Measurements from ENCODE around the gene ANKRD13D. TPM values are rescaled to one million over a fixed set of nuclear protein-coding genes. Genes with fewer than 3 reads are reported as not detected.
A peak's percentile ranks its signal among the peaks of the same experiment; 100 is the strongest.

ANKRD13D gene
- total and polyA plus RNA-seq, 5 donors from 2014 or later: 9.5 to 158 (median 12.7) TPM

GRCh38 chr11:67268081-67268961, 20.8 kb upstream of the ANKRD13D start:
- peaks cover 67% of the 10 kb centered on the region for H3K4me1 ChIP-seq (ENCODE audit: control insufficient read depth, insufficient read depth, low read length, poor library complexity, severe bottlenecking)
- DNase-seq (peak; percentile 44 to 86 (median 61)), ATAC-seq (ENCODE audit: low read depth in 2 of 2) (peak; percentile 39 to 40)
- H3K27ac Mint-ChIP-seq: peak overlapping the region; percentile 95 to 96 (median 96)
- no peaks in the 10 kb centered on the region for H3K27me3 ChIP-seq (ENCODE audit: control insufficient read depth, insufficient read depth, low read length)
- peaks cover 0 to 3% (median 0%) of the 10 kb centered on the region in 7 donors for H3K9me3 Mint-ChIP-seq
- peak overlapping the region; percentile 97 to 99 (median 98) for H3K4me3 Mint-ChIP-seq
- no peaks in the 10 kb centered on the region for H3K9me3 ChIP-seq (ENCODE audit: control insufficient read depth in 2 of 2, low read length in 2 of 2)
- H3K4me1 Mint-ChIP-seq: peaks cover 7 to 78% (median 47%) of the 10 kb centered on the region in 4 donors
- H3K4me3 ChIP-seq (ENCODE audit: low read depth, low read length): peak overlapping the region; percentile 91
- H3K27ac ChIP-seq (ENCODE audit: insufficient read depth, low read length, poor library complexity, severe bottlenecking): peak overlapping the region; percentile 80
- peaks cover 5% of the 10 kb centered on the region for H3K27me3 Mint-ChIP-seq
- H3K36me3 ChIP-seq (ENCODE audit: control insufficient read depth, insufficient read depth, low read length): peaks cover 9% of the 10 kb centered on the region
- H3K36me3 Mint-ChIP-seq: peaks cover 24% of the 10 kb centered on the region

GRCh38 chr11:67268962-67269268, 20.2 kb upstream of the ANKRD13D start:
- Mint-ChIP-seq H3K27me3 (peaks cover 5% of the 10 kb centered on the region), H3K4me3 (peak overlapping the region; percentile 97 to 99 (median 98)), H3K36me3 (peaks cover 24% of the 10 kb centered on the region), H3K9me3 (peaks cover 0 to 3% (median 0%) of the 10 kb centered on the region in 7 donors), H3K4me1 (peaks cover 7 to 82% (median 47%) of the 10 kb centered on the region in 4 donors), H3K27ac (peak overlapping the region; percentile 95 to 99 (median 96))
- H3K9me3 ChIP-seq (ENCODE audit: control insufficient read depth in 2 of 2, low read length in 2 of 2): no peaks in the 10 kb centered on the region
- DNase-seq: no peak
- H3K4me3 ChIP-seq (ENCODE audit: low read depth, low read length): peak overlapping the region; percentile 91
- no peaks in the 10 kb centered on the region for H3K27me3 ChIP-seq (ENCODE audit: control insufficient read depth, insufficient read depth, low read length)
- ATAC-seq (ENCODE audit: low read depth in 2 of 2): no peak
- peaks cover 9% of the 10 kb centered on the region for H3K36me3 ChIP-seq (ENCODE audit: control insufficient read depth, insufficient read depth, low read length)
- H3K27ac ChIP-seq (ENCODE audit: insufficient read depth, low read length, poor library complexity, severe bottlenecking): peak overlapping the region; percentile 80
- H3K4me1 ChIP-seq (ENCODE audit: control insufficient read depth, insufficient read depth, low read length, poor library complexity, severe bottlenecking): peaks cover 73% of the 10 kb centered on the region

GRCh38 chr11:67269401-67270255, 19.5 kb upstream of the ANKRD13D start:
- H3K4me1 Mint-ChIP-seq: peaks cover 7 to 86% (median 47%) of the 10 kb centered on the region in 4 donors
- H3K4me3 Mint-ChIP-seq: peak overlapping the region; percentile 97 to 99 (median 98)
- peaks cover 5% of the 10 kb centered on the region for H3K27me3 Mint-ChIP-seq
- peaks cover 80% of the 10 kb centered on the region for H3K4me1 ChIP-seq (ENCODE audit: control insufficient read depth, insufficient read depth, low read length, poor library complexity, severe bottlenecking)
- DNase-seq: no peak
- ATAC-seq (ENCODE audit: low read depth in 2 of 2): no peak
- H3K27ac ChIP-seq (ENCODE audit: insufficient read depth, low read length, poor library complexity, severe bottlenecking): peak overlapping the region; percentile 80
- H3K36me3 Mint-ChIP-seq: peaks cover 24% of the 10 kb centered on the region
- peaks cover 10% of the 10 kb centered on the region for H3K36me3 ChIP-seq (ENCODE audit: control insufficient read depth, insufficient read depth, low read length)
- peaks cover 0 to 3% (median 0%) of the 10 kb centered on the region in 7 donors for H3K9me3 Mint-ChIP-seq
- H3K27ac Mint-ChIP-seq: peak overlapping the region; percentile 95 to 99 (median 95)
- H3K27me3 ChIP-seq (ENCODE audit: control insufficient read depth, insufficient read depth, low read length): no peaks in the 10 kb centered on the region
- H3K9me3 ChIP-seq (ENCODE audit: control insufficient read depth in 2 of 2, low read length in 2 of 2): no peaks in the 10 kb centered on the region
- peak overlapping the region; percentile 91 for H3K4me3 ChIP-seq (ENCODE audit: low read depth, low read length)

GRCh38 chr11:67270256-67271204, 18.6 kb upstream of the ANKRD13D start:
- peaks cover 89% of the 10 kb centered on the region for H3K4me1 ChIP-seq (ENCODE audit: control insufficient read depth, insufficient read depth, low read length, poor library complexity, severe bottlenecking)
- DNase-seq: peak in 2 of 3 donors; percentile 31 to 45
- peaks cover 5% of the 10 kb centered on the region for H3K27me3 Mint-ChIP-seq
- peak overlapping the region; percentile 97 to 99 (median 98) for H3K4me3 Mint-ChIP-seq
- H3K36me3 Mint-ChIP-seq: peaks cover 25% of the 10 kb centered on the region
- peak overlapping the region; percentile 95 to 99 (median 95) for H3K27ac Mint-ChIP-seq
- H3K4me1 Mint-ChIP-seq: peaks cover 7 to 86% (median 43%) of the 10 kb centered on the region in 4 donors
- H3K9me3 ChIP-seq (ENCODE audit: control insufficient read depth in 2 of 2, low read length in 2 of 2): no peaks in the 10 kb centered on the region
- H3K36me3 ChIP-seq (ENCODE audit: control insufficient read depth, insufficient read depth, low read length): peaks cover 13% of the 10 kb centered on the region
- no peaks in the 10 kb centered on the region for H3K27me3 ChIP-seq (ENCODE audit: control insufficient read depth, insufficient read depth, low read length)
- peaks cover 0 to 2% (median 0%) of the 10 kb centered on the region in 7 donors for H3K9me3 Mint-ChIP-seq
- H3K4me3 ChIP-seq (ENCODE audit: low read depth, low read length): peak overlapping the region; percentile 91
- ATAC-seq (ENCODE audit: low read depth in 2 of 2): no peak
- peak overlapping the region; percentile 80 for H3K27ac ChIP-seq (ENCODE audit: insufficient read depth, low read length, poor library complexity, severe bottlenecking)

- peak overlapping the region; percentile 95 to 99 (median 95) for H3K27ac Mint-ChIP-seq
- DNase-seq (no peak), ATAC-seq (ENCODE audit: low read depth in 2 of 2) (no peak)
- H3K27me3 ChIP-seq (ENCODE audit: control insufficient read depth, insufficient read depth, low read length): no peaks in the 10 kb centered on the region
- peaks cover 7 to 86% (median 40%) of the 10 kb centered on the region in 4 donors for H3K4me1 Mint-ChIP-seq
- H3K27me3 Mint-ChIP-seq: peaks cover 5% of the 10 kb centered on the region
- peak overlapping the region; percentile 97 to 99 (median 98) for H3K4me3 Mint-ChIP-seq
- H3K4me1 ChIP-seq (ENCODE audit: control insufficient read depth, insufficient read depth, low read length, poor library complexity, severe bottlenecking): peaks cover 90% of the 10 kb centered on the region
- peak overlapping the region; percentile 91 for H3K4me3 ChIP-seq (ENCODE audit: low read depth, low read length)
- H3K27ac ChIP-seq (ENCODE audit: insufficient read depth, low read length, poor library complexity, severe bottlenecking): peak overlapping the region; percentile 80
- H3K9me3 ChIP-seq (ENCODE audit: control insufficient read depth in 2 of 2, low read length in 2 of 2): no peaks in the 10 kb centered on the region
- H3K9me3 Mint-ChIP-seq: no peaks in the 10 kb centered on the region
- H3K36me3 Mint-ChIP-seq: peaks cover 28% of the 10 kb centered on the region
- peaks cover 14% of the 10 kb centered on the region for H3K36me3 ChIP-seq (ENCODE audit: control insufficient read depth, insufficient read depth, low read length)
These were observed 17.9 kb upstream of the ANKRD13D start for GRCh38 chr11:67271205-67271540.

GRCh38 chr11:67271541-67272284, 17.4 kb upstream of the ANKRD13D start:
- Histone ChIP-seq H3K27me3 (ENCODE audit: control insufficient read depth, insufficient read depth, low read length) (no peaks in the 10 kb centered on the region), H3K27ac (ENCODE audit: insufficient read depth, low read length, poor library complexity, severe bottlenecking) (peak overlapping the region; percentile 80), H3K4me1 (ENCODE audit: control insufficient read depth, insufficient read depth, low read length, poor library complexity, severe bottlenecking) (peaks cover 95% of the 10 kb centered on the region), H3K36me3 (ENCODE audit: control insufficient read depth, insufficient read depth, low read length) (peaks cover 14% of the 10 kb centered on the region), H3K9me3 (ENCODE audit: control insufficient read depth in 2 of 2, low read length in 2 of 2) (no peaks in the 10 kb centered on the region), H3K4me3 (ENCODE audit: low read depth, low read length) (peak overlapping the region; percentile 91)
- peaks cover 7 to 92% (median 44%) of the 10 kb centered on the region in 4 donors for H3K4me1 Mint-ChIP-seq
- peaks cover 5% of the 10 kb centered on the region for H3K27me3 Mint-ChIP-seq
- peaks cover 30% of the 10 kb centered on the region for H3K36me3 Mint-ChIP-seq
- H3K4me3 Mint-ChIP-seq: peak overlapping the region; percentile 97 to 99 (median 98)
- peak overlapping the region; percentile 95 to 99 (median 95) for H3K27ac Mint-ChIP-seq
- ATAC-seq (ENCODE audit: low read depth in 2 of 2): peak; percentile 33 to 35
- no peaks in the 10 kb centered on the region for H3K9me3 Mint-ChIP-seq
- peak in 2 of 3 donors; percentile 57 to 84 for DNase-seq

Measured in CD4-positive, CD25-positive, alpha-beta regulatory T cell (primary cell).